ENCODE results near the gene CNKSR3.

Gene CNKSR3

GRCh38 chr6:154500769-154501577, 9.5 kb downstream of the CNKSR3 start:
- DNase-seq = no peak

GRCh38 chr6:154499855-154500589, 10.5 kb downstream of the CNKSR3 start:
- no peak for DNase-seq

- no peak for DNase-seq
Measured at GRCh38 chr6:154498340-154498934, 12.0 kb downstream of the CNKSR3 start.

GRCh38 chr6:154496793-154497517, 13.5 kb downstream of the CNKSR3 start:
- no peak for DNase-seq

- DNase-seq = no peak
Measured at GRCh38 chr6:154496186-154496585, 14.3 kb downstream of the CNKSR3 start.

- DNase-seq = no peak
Measured at GRCh38 chr6:154494592-154495311, 15.7 kb downstream of the CNKSR3 start.

GRCh38 chr6:154491567-154492470, 18.7 kb downstream of the CNKSR3 start:
- DNase-seq = no peak

- no peak for DNase-seq
Measured at GRCh38 chr6:154489822-154490221, 20.7 kb downstream of the CNKSR3 start.

GRCh38 chr6:154488802-154489437, 21.6 kb downstream of the CNKSR3 start:
- peak; percentile 16 for DNase-seq

- no peak for DNase-seq
Measured at GRCh38 chr6:154488248-154488593, 22.3 kb downstream of the CNKSR3 start.

GRCh38 chr6:154487367-154488247, 22.9 kb downstream of the CNKSR3 start:
- DNase-seq = no peak

GRCh38 chr6:154485815-154486214, 24.7 kb downstream of the CNKSR3 start:
- no peak for DNase-seq

- no peak for DNase-seq
Measured at GRCh38 chr6:154484942-154485341, 25.5 kb downstream of the CNKSR3 start.

- no peak for DNase-seq
Measured at GRCh38 chr6:154482858-154483257, 27.6 kb downstream of the CNKSR3 start.

- no peak for DNase-seq
Measured at GRCh38 chr6:154481521-154482013, 28.9 kb downstream of the CNKSR3 start.

GRCh38 chr6:154479771-154480639, 30.5 kb downstream of the CNKSR3 start:
- no peak for DNase-seq

GRCh38 chr6:154479351-154479769, 31.1 kb downstream of the CNKSR3 start:
- no peak for DNase-seq

GRCh38 chr6:154478701-154479060, 31.8 kb downstream of the CNKSR3 start:
- no peak for DNase-seq
